Progenitor cell of endocrine pancreas (in vitro differentiated cells): ENCODE data around the gene DGKI. TPM values are rescaled to one million over a fixed set of nuclear protein-coding genes. Genes with fewer than 3 reads are reported as not detected.
"Not testable (repeated sequence)": the region's sequence is repeated elsewhere in the genome, so short reads cannot be mapped to it uniquely, and the experiment has no call there.

ENCODE experiments used
- DNase-seq: peaks from one replicate; pipeline ENCODE4 v3.0.0; 2021; ENCODE audit warnings: low spot score; ENCODE audit not compliant: unreplicated experiment
- H3K27ac Mint-ChIP-seq: 2 replicates; pipeline ENCODE4 v1.8.0; 2021; ENCODE audit warnings: mild to moderate bottlenecking, moderate library complexity, mixed read lengths
- H3K27me3 Mint-ChIP-seq: 2 replicates; pipeline ENCODE4 v1.8.0; 2021; ENCODE audit warnings: mixed read lengths
- H3K36me3 Mint-ChIP-seq: 2 replicates; pipeline ENCODE4 v1.8.0; 2022; ENCODE audit warnings: mixed read lengths; ENCODE audit not compliant: insufficient read depth
- H3K4me1 Mint-ChIP-seq: 2 replicates; pipeline ENCODE4 v1.8.0; 2021; ENCODE audit warnings: low read depth, mixed read lengths
- H3K4me3 Mint-ChIP-seq: 2 replicates; pipeline ENCODE4 v1.8.0; 2021; ENCODE audit warnings: low read depth, mild to moderate bottlenecking, moderate library complexity, mixed read lengths
- H3K9me3 Mint-ChIP-seq: 2 replicates; pipeline ENCODE4 v1.8.0; 2021; ENCODE audit warnings: low read depth, mixed read lengths
- total RNA-seq: library from RNA; stranded (reverse); gene quantifications from 2 replicates; pipeline ENCODE4 v1.2.1, GENCODE V29; 2021
- TF ChIP-seq, protein P1 (sequence below): fragments of 200-600 bp; sonication (generic); IDR thresholded peaks from one replicate; pipeline ENCODE4 v1.5.0; 2021; ENCODE audit warnings: antibody characterized with exemption, mild to moderate bottlenecking; ENCODE audit not compliant: unreplicated experiment

Gene DGKI
- total RNA-seq, 1 donor from 2014 or later = 0.41 TPM

DNA sequence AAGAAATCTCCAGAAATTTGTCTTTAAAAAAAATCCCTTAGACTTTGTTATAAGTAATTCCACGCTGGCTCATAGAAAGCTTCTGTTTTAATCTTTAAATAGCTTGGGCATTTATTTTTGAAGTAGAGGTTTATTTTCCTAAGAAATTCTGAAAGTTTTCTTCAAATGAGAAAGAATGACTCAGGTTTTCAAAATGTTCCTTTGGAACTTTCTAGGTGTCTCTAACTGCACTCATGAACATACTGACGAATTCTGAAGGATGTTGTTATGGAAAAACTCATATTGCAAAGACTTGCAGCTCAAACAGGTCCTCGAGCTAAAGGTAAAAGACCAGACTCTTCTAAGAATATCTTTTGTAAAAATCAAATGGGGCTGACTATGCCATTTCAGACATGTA is 10.7 kb downstream of the DGKI start:
- Mint-ChIP-seq H3K9me3 (peaks cover 15% of the 10 kb centered on the region), H3K27ac (no peak overlapping the region), H3K4me1 (peaks cover 7% of the 10 kb centered on the region), H3K36me3 (peaks cover 6% of the 10 kb centered on the region), H3K27me3 (peaks cover 9% of the 10 kb centered on the region), H3K4me3 (no peak overlapping the region)
- TF ChIP-seq, protein P1, sequence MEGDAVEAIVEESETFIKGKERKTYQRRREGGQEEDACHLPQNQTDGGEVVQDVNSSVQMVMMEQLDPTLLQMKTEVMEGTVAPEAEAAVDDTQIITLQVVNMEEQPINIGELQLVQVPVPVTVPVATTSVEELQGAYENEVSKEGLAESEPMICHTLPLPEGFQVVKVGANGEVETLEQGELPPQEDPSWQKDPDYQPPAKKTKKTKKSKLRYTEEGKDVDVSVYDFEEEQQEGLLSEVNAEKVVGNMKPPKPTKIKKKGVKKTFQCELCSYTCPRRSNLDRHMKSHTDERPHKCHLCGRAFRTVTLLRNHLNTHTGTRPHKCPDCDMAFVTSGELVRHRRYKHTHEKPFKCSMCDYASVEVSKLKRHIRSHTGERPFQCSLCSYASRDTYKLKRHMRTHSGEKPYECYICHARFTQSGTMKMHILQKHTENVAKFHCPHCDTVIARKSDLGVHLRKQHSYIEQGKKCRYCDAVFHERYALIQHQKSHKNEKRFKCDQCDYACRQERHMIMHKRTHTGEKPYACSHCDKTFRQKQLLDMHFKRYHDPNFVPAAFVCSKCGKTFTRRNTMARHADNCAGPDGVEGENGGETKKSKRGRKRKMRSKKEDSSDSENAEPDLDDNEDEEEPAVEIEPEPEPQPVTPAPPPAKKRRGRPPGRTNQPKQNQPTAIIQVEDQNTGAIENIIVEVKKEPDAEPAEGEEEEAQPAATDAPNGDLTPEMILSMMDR = no peak
- DNase-seq = no peak

DNA sequence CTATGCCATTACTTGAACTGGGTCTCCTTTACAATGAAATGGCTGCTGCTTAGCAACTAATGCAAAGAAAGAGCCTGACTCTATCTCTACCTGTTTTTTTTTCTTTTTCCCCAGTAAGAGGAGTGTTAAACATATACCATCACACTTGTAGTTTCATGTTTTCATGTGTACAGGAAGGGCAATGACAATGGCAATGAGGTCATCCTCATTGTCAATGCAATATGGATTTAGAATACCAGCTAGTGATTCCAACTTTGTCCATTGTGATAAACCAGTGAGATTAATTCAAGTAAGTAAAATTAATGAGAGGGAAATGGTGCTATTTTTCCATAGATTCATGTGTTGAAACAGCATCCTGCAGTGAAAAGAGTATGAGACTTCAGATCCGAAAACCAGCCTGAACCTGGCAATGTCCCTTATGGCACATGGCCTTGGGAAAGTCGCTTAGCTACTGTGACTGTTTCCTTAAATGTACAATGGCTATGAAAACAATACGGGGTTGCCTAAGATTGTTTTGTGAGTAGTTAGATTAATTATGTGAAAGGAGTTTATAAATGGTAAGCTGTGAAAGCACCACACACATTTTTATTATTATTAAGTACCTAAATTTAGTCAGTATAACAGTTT is 11.2 kb downstream of the DGKI start:
- DNase-seq = no peak
- peaks cover 7% of the 10 kb centered on the region for H3K4me1 Mint-ChIP-seq
- H3K27ac Mint-ChIP-seq = no peak overlapping the region
- peaks cover 16% of the 10 kb centered on the region for H3K9me3 Mint-ChIP-seq
- no peak overlapping the region for H3K4me3 Mint-ChIP-seq
- H3K36me3 Mint-ChIP-seq = peaks cover 6% of the 10 kb centered on the region
- TF ChIP-seq, protein P1 = no peak
- H3K27me3 Mint-ChIP-seq = peaks cover 9% of the 10 kb centered on the region

DNA sequence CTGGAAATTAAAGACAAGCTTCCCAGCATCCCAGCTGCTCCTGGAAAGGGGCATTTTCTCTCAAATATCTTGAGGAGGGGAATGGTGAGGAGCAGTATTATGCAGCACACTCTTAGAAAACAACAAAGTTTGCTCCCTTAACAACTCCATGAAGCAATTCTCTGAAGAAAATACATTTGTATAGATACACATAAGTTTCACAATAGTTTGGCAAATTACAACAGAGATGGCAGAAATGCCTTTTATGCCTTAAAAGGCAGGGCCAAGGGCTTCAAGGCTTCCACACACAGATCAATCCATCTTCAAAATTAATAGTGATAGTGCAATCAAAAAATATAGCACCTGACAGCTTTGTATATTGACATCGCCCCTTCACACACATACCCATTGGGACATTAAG is 12.2 kb downstream of the DGKI start:
- Mint-ChIP-seq H3K27ac (no peak overlapping the region), H3K4me3 (no peak overlapping the region), H3K36me3 (peaks cover 6% of the 10 kb centered on the region), H3K4me1 (no peaks in the 10 kb centered on the region), H3K9me3 (peaks cover 16% of the 10 kb centered on the region), H3K27me3 (peaks cover 9% of the 10 kb centered on the region)
- TF ChIP-seq, protein P1 = no peak
- no peak for DNase-seq

DNA sequence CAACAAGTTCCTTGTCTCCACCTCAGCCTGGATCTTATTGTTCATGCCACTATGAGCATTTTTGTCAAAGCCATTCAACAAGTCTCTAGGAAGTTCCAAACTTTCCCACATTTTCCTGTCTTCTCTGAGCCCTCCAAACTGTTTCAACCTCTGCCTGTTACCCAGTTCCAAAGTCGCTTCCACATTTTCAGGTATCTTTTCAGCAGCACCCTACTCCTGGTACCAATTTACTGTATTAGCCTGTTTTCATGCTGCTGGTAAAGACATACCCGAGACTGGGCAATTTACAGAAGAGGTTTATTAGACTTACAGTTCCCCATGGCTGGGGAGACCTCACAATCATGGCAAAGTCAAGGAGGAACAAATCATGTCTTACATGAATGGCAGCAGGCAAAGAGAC is 13.8 kb downstream of the DGKI start:
- not testable (repeated sequence) for DNase-seq, H3K27ac Mint-ChIP-seq, H3K36me3 Mint-ChIP-seq, H3K4me3 Mint-ChIP-seq, H3K27me3 Mint-ChIP-seq, H3K4me1 Mint-ChIP-seq
- peaks cover 16% of the 10 kb centered on the region for H3K9me3 Mint-ChIP-seq

DNA sequence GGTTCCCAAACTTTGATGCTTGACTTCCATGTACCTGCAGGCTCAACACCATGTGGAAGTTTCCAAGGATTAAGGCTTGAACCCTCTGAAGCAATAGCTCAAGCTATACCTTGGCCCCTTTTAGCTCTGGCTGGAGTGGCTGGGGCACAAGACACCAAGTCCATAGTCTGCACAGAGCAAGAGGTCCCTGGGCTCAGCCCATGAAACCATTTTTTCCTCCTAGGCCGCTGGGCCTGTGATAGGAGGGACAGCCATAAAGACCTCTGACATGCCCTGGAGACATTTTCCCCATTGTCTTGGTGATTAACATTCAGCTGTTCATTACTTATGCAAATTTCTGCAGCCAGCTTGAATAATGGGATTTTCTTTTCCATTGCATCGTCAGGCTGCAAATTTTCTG is 14.4 kb downstream of the DGKI start:
- Mint-ChIP-seq H3K4me1 (no peaks in the 10 kb centered on the region), H3K27me3 (peaks cover 14% of the 10 kb centered on the region), H3K9me3 (peaks cover 16% of the 10 kb centered on the region), H3K4me3 (no peak overlapping the region), H3K36me3 (peaks cover 6% of the 10 kb centered on the region), H3K27ac (no peak overlapping the region)
- TF ChIP-seq, protein P1 = no peak
- DNase-seq = no peak

DNA sequence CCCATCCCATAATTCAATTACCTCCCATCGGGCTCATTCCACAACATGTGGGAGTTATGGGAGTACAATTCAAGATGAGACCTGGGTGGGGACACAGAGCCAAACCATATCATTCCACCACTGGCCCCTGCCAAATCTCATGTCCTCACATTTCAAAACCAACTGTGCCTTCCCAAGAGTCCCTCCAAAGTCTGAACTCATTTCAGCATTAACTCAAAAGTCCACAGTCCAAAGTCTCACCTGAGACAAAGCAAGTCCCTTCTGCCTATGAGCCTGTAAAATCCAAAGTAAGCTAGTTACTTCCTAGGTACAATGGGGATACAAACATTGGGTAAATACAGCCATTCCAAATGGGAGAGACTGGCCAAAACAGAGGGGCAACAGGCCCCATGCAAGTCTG is 15.2 kb downstream of the DGKI start:
- H3K27me3 Mint-ChIP-seq = peaks cover 13% of the 10 kb centered on the region
- H3K4me3 Mint-ChIP-seq, DNase-seq, H3K36me3 Mint-ChIP-seq, H3K4me1 Mint-ChIP-seq, H3K27ac Mint-ChIP-seq: not testable (repeated sequence)
- peaks cover 16% of the 10 kb centered on the region for H3K9me3 Mint-ChIP-seq
